LNCaP clone FGC (cell line): ENCODE measurements around the gene MYO1E.

ENCODE experiments used
- DNase-seq: peaks from one replicate; pipeline ENCODE4 v3.0.0-alpha.2; 2011; ENCODE audit warnings: low read depth
- H3K4me3 ChIP-seq: 2 replicates; pipeline ENCODE4 v1.5.1; 2011; ENCODE audit warnings: mild to moderate bottlenecking, low read depth, low read length, control low read depth
- CTCF ChIP-seq: IDR thresholded peaks from 2 replicates; pipeline ENCODE4 v1.5.1; 2012; ENCODE audit warnings: mild to moderate bottlenecking; ENCODE audit not compliant: control insufficient read depth, insufficient read depth; ENCODE audit errors: extremely low read depth

The MYO1E gene

DNA sequence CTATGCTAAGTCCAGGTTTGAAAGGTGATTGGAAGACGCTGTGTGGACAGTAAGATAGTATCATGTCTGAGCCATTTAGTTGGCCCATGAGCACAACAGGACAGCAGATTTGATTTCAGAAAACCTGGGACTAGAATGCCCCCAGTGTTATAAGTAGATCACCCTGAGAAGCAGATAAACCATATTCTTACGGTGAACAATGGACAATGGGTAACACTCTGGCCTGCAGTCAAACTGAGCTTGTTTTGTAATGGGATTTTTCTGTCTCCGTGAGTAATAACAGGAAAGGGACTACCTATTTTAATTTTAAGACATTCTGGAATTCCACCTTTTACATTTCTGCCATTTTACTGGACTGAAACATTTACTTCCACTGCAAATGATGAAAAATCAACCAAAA is 94.6 kb downstream of the MYO1E start:
- no peak for DNase-seq
- no peak for TF ChIP-seq CTCF

GRCh38 chr15:59276225-59277178 is 96.2 kb downstream of the MYO1E start:
- H3K4me3 ChIP-seq: no peak overlapping the region
- TF ChIP-seq CTCF: no peak
- no peak for DNase-seq

More for the DNA sequence above, 94.6 kb downstream of the MYO1E start:
- no peak overlapping the region for H3K4me3 ChIP-seq

- no peak overlapping the region for H3K4me3 ChIP-seq
- DNase-seq: no peak
- no peak for TF ChIP-seq CTCF
Observed at GRCh38 chr15:59274126-59274970, 98.3 kb downstream of the MYO1E start.

- TF ChIP-seq CTCF: no peak
- no peak overlapping the region for H3K4me3 ChIP-seq
- no peak for DNase-seq
Observed at GRCh38 chr15:59273234-59273633, 99.4 kb downstream of the MYO1E start.

DNA sequence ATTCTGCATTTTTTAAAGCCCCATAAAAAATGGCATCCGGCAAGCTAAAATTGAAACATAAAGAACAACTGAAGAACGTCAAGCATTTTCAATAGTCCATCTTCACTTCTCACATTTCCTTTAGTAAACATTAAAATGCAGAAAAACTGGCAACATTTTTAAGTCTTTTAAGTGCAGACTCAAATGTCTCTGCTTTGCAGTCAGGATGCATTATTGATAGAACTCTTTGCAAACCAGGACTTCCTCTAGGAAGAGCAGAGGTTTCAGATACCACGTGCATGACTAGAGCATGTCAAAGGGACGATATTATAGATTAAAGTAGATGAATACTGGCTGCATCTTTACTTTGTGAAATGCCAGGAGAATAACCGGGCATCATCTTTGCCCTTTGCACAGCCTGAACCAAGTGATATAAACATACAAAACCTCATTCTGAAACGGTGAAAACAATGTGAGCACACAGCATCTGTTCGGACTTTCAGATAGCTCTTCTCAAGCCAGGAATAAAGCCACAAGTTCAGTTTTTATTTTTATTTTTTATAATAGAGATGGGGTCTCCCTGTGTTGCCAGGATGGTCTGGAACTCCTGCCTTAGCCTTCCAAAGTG is 101.0 kb downstream of the MYO1E start:
- DNase-seq: no peak
- H3K4me3 ChIP-seq: no peak overlapping the region
- no peak for TF ChIP-seq CTCF

- H3K4me3 ChIP-seq: no peak overlapping the region
- no peak for TF ChIP-seq CTCF
- DNase-seq: no peak
Observed at GRCh38 chr15:59268852-59269407, 103.7 kb downstream of the MYO1E start.
